CD14-positive monocyte (primary cell): ENCODE measurements around the gene ANKRD44. TPM values are rescaled to one million over a fixed set of nuclear protein-coding genes. Genes with fewer than 3 reads are reported as not detected.
"Not testable (repeated sequence)": the region's sequence is repeated elsewhere in the genome, so short reads cannot be mapped to it uniquely, and the experiment has no call there.

ENCODE experiments used
- DNase-seq, 3 donors: peaks; one replicate each; pipeline ENCODE4 v3.0.0-alpha.2; 2011 to 2022
- H2AFZ ChIP-seq: 2 replicates; pipeline ENCODE4 v1.6.0; 2012; ENCODE audit warnings: mild to moderate bottlenecking, low read depth, low read length, inconsistent platforms; ENCODE audit not compliant: insufficient read depth, poor library complexity, severe bottlenecking
- H3K27ac ChIP-seq, 2 donors: 1 replicate in 1 of 2; 2 replicates in 1 of 2; pipeline ENCODE4 v1.5.1; 2012 to 2013; ENCODE audit warnings: low read length in 2 of 2, control low read depth in 1 of 2, inconsistent platforms in 1 of 2, low read depth in 1 of 2, mild to moderate bottlenecking in 1 of 2
- H3K27me3 ChIP-seq, 2 donors: one replicate each; pipeline versions ENCODE4 v1.6.0 to v1.6.1; 2011 to 2013; ENCODE audit warnings: low read length in 2 of 2; ENCODE audit not compliant: control insufficient read depth in 2 of 2, insufficient read depth in 2 of 2
- H3K36me3 ChIP-seq, 2 donors: replicated peaks in 1 of 2; 1 replicate in 1 of 2; 2 replicates in 1 of 2; pipeline versions ENCODE4 v1.5.1 to v1.6.1; 2012 to 2013; ENCODE audit warnings: low read length in 2 of 2, control low read depth in 1 of 2, inconsistent platforms in 1 of 2, mild to moderate bottlenecking in 1 of 2; ENCODE audit not compliant: insufficient read depth in 2 of 2, control insufficient read depth in 1 of 2
- H3K4me1 ChIP-seq, 2 donors: 1 replicate in 1 of 2; 2 replicates in 1 of 2; pipeline versions ENCODE4 v1.5.1 to v1.6.1; 2012 to 2013; ENCODE audit warnings: low read length in 2 of 2, control low read depth in 1 of 2, inconsistent platforms in 1 of 2, mild to moderate bottlenecking in 1 of 2, moderate library complexity in 1 of 2; ENCODE audit not compliant: insufficient read depth in 2 of 2, control insufficient read depth in 1 of 2
- H3K4me2 ChIP-seq: replicated peaks from 2 replicates; pipeline ENCODE3; 2012; ENCODE audit warnings: low read length, moderate library complexity, mild to moderate bottlenecking; ENCODE audit not compliant: poor library complexity, severe bottlenecking; ENCODE audit errors: extremely low read depth
- H3K4me3 ChIP-seq, 3 experiments: fragments of 200-600 bp in 1 of 3; sonication (generic) in 1 of 3; replicated peaks in 1 of 3; 1 replicate in 2 of 3; 2 replicates in 1 of 3; pipeline ENCODE4 v1.5.1; 2011 to 2013; ENCODE audit warnings: low read length in 3 of 3, mild to moderate bottlenecking in 3 of 3, control low read depth in 2 of 3, low read depth in 2 of 3, inconsistent platforms in 1 of 3, moderate library complexity in 1 of 3
- H3K79me2 ChIP-seq: 2 replicates; pipeline ENCODE4 v1.6.0; 2012; ENCODE audit warnings: mild to moderate bottlenecking, control low read depth, inconsistent platforms, low read length, moderate library complexity; ENCODE audit not compliant: insufficient read depth
- H3K9ac ChIP-seq: 2 replicates; pipeline ENCODE4 v1.6.0; 2017; ENCODE audit warnings: low read length, mild to moderate bottlenecking; ENCODE audit not compliant: insufficient read depth, poor library complexity, severe bottlenecking
- H3K9me3 ChIP-seq, 2 donors: replicated peaks in 1 of 2; 1 replicate in 1 of 2; 2 replicates in 1 of 2; pipeline versions ENCODE4 v1.5.1 to v1.6.1; 2012 to 2013; ENCODE audit warnings: low read length in 2 of 2, control low read depth in 1 of 2; ENCODE audit not compliant: control insufficient read depth in 1 of 2, insufficient read depth in 1 of 2
- H4K20me1 ChIP-seq: 2 replicates; pipeline ENCODE4 v1.6.0; 2012; ENCODE audit warnings: mild to moderate bottlenecking, low read length, control low read depth, moderate library complexity; ENCODE audit not compliant: insufficient read depth
- H3K27ac Mint-ChIP-seq, 7 donors: one replicate each; pipeline ENCODE4 v1.8.0; 2020; ENCODE audit warnings: mild to moderate bottlenecking in 7 of 7, mixed read lengths in 7 of 7, moderate library complexity in 6 of 7, inconsistent platforms in 2 of 7
- H3K27me3 Mint-ChIP-seq, 3 donors: one replicate each; pipeline ENCODE4 v1.8.0; 2021 to 2022; ENCODE audit warnings: low read depth in 3 of 3, mild to moderate bottlenecking in 3 of 3, mixed read lengths in 3 of 3, moderate library complexity in 3 of 3, inconsistent platforms in 1 of 3
- H3K36me3 Mint-ChIP-seq, 2 donors: one replicate each; pipeline ENCODE4 v1.8.0; 2020; ENCODE audit warnings: mixed read lengths in 2 of 2, inconsistent platforms in 1 of 2, mild to moderate bottlenecking in 1 of 2
- H3K4me1 Mint-ChIP-seq: one replicate; pipeline ENCODE4 v1.8.0; 2020; ENCODE audit warnings: mild to moderate bottlenecking, mixed read lengths
- H3K4me3 Mint-ChIP-seq, 2 donors: one replicate each; pipeline ENCODE4 v1.8.0; 2020; ENCODE audit warnings: mild to moderate bottlenecking in 2 of 2, mixed read lengths in 2 of 2, moderate library complexity in 1 of 2
- H3K9me3 Mint-ChIP-seq, 7 donors: one replicate each; pipeline ENCODE4 v1.8.0; 2020 to 2022; ENCODE audit warnings: mixed read lengths in 7 of 7, mild to moderate bottlenecking in 6 of 7, moderate library complexity in 6 of 7, inconsistent platforms in 2 of 7
- WGBS: methylation state at CpG from one replicate; pipeline ENCODE4 v1.1.5; 2013; ENCODE audit warnings: missing lambda C conversion rate; ENCODE audit not compliant: insufficient coverage; 5-methylcytosine and 5-hydroxymethylcytosine counted together
- intact Hi-C, 2 donors: fragments of 100-400 bp; cut with micrococcal nuclease; formaldehyde crosslinking; loops; one replicate each; pipeline versions ENCODE4 v1.15.0 to v1.15.1; 2023
- polyA plus RNA-seq, 3 donors: library from polyadenylated mRNA; depleted of rRNA in 1 of 3; unstranded in 2 of 3; stranded (reverse) in 1 of 3; fragments of 300-500 nt in 2 of 3; fragments of >200 nt in 1 of 3; fragmentation: Illumina TruSeq in 2 of 3; gene quantifications; 1 replicate in 2 of 3; 2 replicates in 1 of 3; pipeline ENCODE4 v1.2.3, GENCODE V29; 2012 to 2021
- TF ChIP-seq, protein P1 (sequence below): fragments of 200-600 bp; IDR thresholded peaks from one replicate; pipeline ENCODE4 v1.8.0; 2022; ENCODE audit warnings: antibody characterized with exemption, mild to moderate bottlenecking

ANKRD44 gene
- polyA plus RNA-seq, 3 donors: 55.7 to 91.9 (median 64.9) TPM

DNA sequence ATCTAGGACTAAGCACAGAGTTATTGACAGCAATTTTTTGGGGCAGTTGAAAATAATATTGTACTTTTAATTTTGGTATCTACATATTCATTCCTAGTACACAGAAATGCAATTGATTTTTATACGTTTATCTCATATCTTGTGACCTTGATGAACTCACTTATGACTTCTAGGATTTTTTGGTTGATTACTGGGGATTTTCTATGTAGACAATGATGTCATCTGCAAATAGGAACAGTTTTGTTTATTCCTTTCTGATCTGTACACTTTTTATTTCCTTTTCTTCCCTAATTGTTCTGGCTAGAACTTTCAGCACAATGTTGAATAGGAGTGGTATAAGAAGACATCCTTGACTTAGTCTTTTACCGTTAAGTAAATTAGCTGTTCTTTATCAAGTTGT lies 240.6 kb downstream of the ANKRD44 start:
- no peaks in the 10 kb centered on the region for H3K27me3 ChIP-seq
- H3K36me3 ChIP-seq: peaks cover 45 to 62% of the 10 kb centered on the region in 2 donors
- H3K4me1 ChIP-seq: no peaks in the 10 kb centered on the region
- H3K9me3 ChIP-seq: no peaks in the 10 kb centered on the region
- DNase-seq: no peak
- H3K36me3 Mint-ChIP-seq: peaks cover 66 to 83% of the 10 kb centered on the region in 2 donors
- no peak overlapping the region for H2AFZ ChIP-seq
- H3K4me3 Mint-ChIP-seq: no peak overlapping the region
- intact Hi-C loops: loop anchor here in 1 of 2 donors (10.0 kb wide), 1 partner anchor 315 kb away; no protein-coding TSS in a partner anchor
- no peaks in the 10 kb centered on the region for H3K79me2 ChIP-seq
- H3K27ac ChIP-seq: no peak overlapping the region
- no peak overlapping the region for H3K4me3 ChIP-seq
- no peak overlapping the region for H3K4me2 ChIP-seq
- no peaks in the 10 kb centered on the region for H3K27me3 Mint-ChIP-seq
- TF ChIP-seq, protein P1, sequence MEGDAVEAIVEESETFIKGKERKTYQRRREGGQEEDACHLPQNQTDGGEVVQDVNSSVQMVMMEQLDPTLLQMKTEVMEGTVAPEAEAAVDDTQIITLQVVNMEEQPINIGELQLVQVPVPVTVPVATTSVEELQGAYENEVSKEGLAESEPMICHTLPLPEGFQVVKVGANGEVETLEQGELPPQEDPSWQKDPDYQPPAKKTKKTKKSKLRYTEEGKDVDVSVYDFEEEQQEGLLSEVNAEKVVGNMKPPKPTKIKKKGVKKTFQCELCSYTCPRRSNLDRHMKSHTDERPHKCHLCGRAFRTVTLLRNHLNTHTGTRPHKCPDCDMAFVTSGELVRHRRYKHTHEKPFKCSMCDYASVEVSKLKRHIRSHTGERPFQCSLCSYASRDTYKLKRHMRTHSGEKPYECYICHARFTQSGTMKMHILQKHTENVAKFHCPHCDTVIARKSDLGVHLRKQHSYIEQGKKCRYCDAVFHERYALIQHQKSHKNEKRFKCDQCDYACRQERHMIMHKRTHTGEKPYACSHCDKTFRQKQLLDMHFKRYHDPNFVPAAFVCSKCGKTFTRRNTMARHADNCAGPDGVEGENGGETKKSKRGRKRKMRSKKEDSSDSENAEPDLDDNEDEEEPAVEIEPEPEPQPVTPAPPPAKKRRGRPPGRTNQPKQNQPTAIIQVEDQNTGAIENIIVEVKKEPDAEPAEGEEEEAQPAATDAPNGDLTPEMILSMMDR: no peak
- H3K27ac Mint-ChIP-seq: peak overlapping the region in 1 of 7 donors; percentile 6
- H4K20me1 ChIP-seq: peaks cover 13% of the 10 kb centered on the region
- no CpG with 5 or more reads among the region's 2 CpGs for WGBS
- peaks cover 4% of the 10 kb centered on the region for H3K4me1 Mint-ChIP-seq
- H3K9ac ChIP-seq: no peak overlapping the region
- peaks cover 0 to 5% (median 2%) of the 10 kb centered on the region in 7 donors for H3K9me3 Mint-ChIP-seq

DNA sequence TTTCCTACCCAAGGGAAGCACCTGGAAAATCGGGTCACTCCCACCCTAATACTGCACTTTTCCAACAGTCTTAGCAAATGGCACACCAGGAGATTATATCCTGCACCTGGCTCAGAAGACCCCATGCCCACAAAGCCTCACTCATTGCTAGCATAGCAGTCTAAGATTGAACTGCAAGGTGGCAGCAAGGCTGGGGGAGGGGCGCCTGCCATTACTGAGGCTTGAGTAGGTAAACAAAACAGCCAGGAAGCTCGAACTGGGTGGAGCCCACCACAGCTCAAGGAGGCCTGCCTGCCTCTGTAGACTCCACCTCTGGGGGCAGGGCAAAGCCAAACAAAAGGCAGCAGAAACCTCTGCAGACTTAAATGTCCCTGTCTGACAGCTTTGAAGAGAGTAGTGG lies 248.0 kb downstream of the ANKRD44 start:
- H3K4me3 Mint-ChIP-seq, H3K4me1 Mint-ChIP-seq, H3K4me3 ChIP-seq, H3K9ac ChIP-seq, H3K9me3 Mint-ChIP-seq, H3K27me3 Mint-ChIP-seq, H3K4me2 ChIP-seq, H2AFZ ChIP-seq, intact Hi-C loops, H3K79me2 ChIP-seq, H3K4me1 ChIP-seq, DNase-seq, H3K9me3 ChIP-seq, H3K27me3 ChIP-seq, H3K27ac ChIP-seq, H3K27ac Mint-ChIP-seq: not testable (repeated sequence)
- H4K20me1 ChIP-seq: peaks cover 23% of the 10 kb centered on the region
- WGBS: 100% methylated on average over 1 of the region's 3 CpGs
- peaks cover 32 to 55% of the 10 kb centered on the region in 2 donors for H3K36me3 ChIP-seq
- peaks cover 75 to 88% of the 10 kb centered on the region in 2 donors for H3K36me3 Mint-ChIP-seq
